GM12874 (cell line): ENCODE results near the gene ASPA.

Source experiments
- TF ChIP-seq, protein P1 (sequence below): IDR thresholded peaks from 2 replicates; pipeline ENCODE4 v1.5.1; 2011; ENCODE audit warnings: low read depth, mild to moderate bottlenecking, control low read depth, low read length, moderate library complexity; ENCODE audit not compliant: insufficient read depth

Gene ASPA

GRCh38 chr17:3542410-3543088 is 66.8 kb downstream of the ASPA start:
- TF ChIP-seq, protein P1, sequence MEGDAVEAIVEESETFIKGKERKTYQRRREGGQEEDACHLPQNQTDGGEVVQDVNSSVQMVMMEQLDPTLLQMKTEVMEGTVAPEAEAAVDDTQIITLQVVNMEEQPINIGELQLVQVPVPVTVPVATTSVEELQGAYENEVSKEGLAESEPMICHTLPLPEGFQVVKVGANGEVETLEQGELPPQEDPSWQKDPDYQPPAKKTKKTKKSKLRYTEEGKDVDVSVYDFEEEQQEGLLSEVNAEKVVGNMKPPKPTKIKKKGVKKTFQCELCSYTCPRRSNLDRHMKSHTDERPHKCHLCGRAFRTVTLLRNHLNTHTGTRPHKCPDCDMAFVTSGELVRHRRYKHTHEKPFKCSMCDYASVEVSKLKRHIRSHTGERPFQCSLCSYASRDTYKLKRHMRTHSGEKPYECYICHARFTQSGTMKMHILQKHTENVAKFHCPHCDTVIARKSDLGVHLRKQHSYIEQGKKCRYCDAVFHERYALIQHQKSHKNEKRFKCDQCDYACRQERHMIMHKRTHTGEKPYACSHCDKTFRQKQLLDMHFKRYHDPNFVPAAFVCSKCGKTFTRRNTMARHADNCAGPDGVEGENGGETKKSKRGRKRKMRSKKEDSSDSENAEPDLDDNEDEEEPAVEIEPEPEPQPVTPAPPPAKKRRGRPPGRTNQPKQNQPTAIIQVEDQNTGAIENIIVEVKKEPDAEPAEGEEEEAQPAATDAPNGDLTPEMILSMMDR = no peak

- TF ChIP-seq, protein P1 = no peak
Observed at GRCh38 chr17:3543453-3543852, 67.7 kb downstream of the ASPA start.

DNA sequence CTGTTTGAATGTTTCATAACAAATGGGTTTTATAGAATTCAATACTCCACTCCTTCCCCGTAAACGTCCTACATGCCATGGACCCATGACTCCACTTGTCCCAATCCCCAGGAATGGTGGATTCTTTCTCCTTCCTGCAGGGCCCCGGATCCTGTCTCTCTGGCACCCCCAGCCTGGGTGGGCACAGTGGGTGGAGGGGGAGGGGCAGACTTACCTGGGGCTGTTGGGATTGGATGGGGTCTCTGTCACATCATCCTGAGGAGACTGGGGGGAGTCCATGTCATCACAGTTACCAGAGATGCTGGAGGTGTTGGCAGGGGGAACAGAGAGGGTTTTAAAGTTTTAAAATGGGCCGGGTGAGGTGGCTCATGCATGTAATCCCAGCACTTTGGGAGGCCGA is 68.6 kb downstream of the ASPA start:
- TF ChIP-seq, protein P1 = no peak

DNA sequence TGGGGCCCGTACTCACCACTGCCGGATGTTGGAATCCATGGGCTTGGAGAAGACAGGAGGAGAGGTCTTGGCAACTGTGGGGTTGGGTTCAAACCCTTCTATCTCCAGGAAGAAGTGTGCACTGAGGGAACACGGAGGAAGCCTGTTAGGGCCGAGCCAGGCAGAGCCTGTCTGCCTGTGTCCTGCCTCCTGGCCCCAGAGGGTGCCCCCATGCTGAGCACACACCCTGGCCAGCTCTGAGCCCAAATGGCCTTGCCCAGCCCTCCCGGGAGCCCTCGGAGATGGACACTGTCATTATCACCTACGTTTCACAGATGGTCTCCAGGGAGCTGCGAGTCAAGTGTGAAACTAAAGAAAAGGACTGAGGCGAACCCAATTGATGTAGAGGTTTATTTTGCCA is 69.4 kb downstream of the ASPA start:
- TF ChIP-seq, protein P1 = no peak

GRCh38 chr17:3546521-3546920 is 70.7 kb downstream of the ASPA start:
- TF ChIP-seq, protein P1 = no peak

DNA sequence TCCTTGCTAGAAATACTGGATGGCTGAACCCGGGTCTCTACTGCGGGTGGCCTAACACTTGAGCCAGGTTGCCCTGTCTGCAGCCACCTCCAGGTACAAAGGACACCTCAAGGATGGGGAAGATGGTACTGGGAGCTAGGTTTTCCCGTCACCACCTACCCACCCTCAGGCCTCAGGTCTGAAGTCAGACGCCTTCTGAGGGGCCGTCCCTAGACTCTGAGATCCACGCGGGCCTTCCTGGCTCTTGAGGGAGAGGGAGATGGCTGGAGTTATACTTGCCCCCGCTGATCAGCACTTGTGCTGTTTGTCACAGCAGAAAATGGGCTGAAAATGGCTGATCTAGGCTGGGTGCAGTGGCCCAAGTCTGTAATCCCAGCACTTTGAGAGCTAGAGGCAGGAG is 71.2 kb downstream of the ASPA start:
- TF ChIP-seq, protein P1 = no peak

DNA sequence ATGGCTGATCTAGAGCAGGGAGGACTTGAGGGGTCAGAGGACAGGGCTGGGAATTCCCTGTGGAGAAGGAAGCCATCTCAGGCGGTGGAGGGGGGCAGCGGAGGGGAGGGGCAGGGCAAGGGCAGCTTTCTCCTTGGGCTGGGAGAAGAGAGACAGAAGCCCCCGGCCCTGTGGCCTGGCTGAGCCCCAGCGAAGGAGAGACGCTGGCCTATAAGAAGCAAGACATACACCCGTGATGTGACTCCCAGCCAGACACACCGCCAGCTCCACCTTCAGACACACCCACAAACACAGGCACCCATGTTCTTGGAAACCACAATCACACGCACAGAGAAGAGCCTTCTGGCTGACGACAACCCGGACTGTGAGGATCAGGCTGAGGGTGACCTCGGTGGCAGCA is 71.8 kb downstream of the ASPA start:
- TF ChIP-seq, protein P1 = no peak
